Measurements from ENCODE around the gene LDLRAD3.

LDLRAD3 gene

DNA sequence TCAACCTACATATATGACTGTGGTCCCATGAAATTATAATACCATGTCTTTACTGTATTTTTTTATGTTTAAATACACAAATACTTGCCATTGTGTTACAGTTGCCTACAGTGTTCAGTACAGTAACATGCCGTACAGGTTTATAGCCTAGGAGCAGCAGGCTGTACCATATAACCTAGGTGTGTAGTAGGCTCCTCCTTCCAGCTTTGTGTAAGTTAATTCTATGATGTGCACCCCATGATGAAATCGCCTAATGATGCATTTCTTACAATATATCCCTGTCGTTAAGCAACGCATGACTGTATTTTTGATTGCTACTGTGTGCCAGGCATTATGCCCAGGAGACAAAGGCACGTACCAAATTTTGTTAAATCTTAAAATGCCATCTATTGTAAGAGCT lies 163.7 kb downstream of the LDLRAD3 start:
- DNase-seq = no peak

DNA sequence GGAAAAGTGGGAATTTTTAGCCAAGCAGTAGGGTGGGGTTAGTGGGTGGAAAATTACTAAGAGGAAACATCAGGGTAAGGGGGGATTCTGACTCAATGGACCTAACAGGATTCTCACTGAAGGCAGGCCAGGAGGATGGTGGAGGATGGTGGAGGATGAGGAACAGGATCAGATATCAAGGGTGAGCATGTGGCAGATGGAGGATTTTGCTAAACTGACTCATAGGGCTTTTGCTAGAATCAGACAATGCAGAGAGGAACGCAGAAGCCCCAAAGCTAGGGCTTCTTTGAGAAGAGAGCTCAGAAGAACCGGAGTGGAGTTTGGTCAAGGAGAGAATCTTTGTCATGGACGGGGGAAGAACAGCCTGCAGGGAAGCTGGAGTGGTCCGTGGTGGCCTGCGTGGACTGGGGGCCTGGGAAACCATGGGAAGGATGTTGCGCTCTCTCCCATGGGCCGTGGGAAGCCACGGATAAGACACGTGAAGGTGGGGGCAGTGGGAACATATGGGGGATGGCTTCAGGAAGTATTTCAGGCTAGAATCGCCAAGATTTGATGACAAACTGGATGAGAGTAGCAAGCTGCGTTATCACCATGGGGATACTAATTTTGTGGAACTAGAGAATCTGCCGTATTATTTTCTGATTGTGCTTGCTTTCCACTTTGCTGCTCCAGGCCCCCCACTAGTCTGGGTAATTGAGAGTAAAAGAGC lies 165.2 kb downstream of the LDLRAD3 start:
- DNase-seq = no peak

DNA sequence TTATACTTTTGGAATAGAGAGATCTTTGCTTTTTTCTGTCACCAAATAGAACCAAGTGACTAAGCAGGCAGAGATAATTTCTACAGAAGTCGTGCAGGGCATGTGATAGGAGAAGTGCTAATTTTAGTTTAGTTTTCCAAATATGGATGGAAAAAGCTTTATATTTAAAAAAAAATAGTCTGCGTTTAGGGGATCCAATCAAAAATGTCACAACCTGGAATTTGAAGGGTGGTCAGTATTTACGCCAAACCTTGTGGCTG lies 165.7 kb downstream of the LDLRAD3 start:
- DNase-seq = no peak

DNA sequence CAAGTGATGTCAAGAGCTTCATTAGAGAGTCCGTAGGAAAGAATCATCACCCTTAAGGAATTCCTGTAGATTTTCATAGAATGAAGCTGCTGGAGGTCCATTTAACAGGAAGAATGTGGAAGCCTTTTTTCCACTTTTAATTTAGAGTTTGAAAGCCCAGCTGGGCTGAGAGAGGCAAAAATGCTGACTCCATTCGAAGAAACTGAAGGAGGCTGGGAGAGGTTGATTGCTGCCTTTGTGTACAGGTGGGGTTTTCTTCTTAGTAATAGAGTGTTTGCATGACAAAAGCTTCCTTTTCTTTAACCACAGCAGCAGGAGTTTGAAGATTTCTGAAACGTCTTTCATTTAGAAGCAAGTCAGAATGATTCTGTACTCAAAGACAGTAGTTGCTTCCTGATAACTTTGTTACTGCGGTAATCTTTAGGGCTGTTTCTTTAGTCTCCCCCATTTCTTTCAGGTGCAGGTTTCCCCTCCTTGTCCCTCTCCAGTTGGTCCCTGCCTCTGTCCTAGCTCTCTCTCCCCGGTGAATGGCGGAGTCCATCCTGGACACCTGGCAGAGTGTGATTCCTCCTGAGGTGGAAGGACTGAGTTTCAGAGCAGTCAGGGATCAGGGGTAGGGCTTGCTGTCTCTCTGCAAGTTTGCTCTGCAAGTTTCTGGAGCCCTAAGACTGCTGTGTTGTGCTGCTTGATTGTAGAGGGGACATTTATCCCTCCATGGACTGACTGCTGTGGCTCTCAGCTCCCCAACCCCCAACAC lies 166.2 kb downstream of the LDLRAD3 start:
- no peak for DNase-seq

DNA sequence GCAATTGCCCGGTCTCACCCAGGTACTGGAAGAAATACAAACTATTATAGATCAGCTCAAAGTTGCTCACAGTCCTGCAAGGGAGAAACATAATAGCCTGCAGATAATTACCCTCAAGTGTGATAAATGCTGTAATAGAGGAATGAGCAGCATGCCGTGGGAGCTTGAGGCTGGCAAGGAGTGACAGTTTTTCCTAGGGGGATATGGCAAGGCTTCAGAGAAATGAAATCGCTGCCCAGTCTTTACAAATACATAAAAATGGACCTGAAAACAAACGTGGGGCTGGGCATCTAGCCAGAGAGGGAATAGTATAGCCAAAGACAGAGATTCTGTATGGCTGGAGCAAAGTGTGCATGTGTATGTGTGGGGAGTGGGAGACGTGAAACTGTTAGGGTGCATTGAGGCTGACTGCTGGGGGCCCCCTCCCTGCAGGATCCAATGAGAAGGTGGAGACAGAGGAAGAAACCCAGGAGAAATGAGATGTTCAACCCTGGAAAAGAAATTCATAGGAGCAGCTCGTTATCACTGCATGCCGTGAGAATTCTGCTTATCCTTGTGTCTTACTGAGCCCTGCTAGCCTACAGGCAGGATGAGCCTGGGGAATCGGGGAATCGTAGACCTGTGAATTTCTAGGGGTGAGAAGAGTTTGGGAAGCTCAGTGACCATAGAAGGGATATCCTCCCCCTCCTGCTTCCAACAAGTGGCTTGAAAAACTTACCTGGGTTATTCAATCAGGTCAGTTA lies 167.0 kb downstream of the LDLRAD3 start:
- DNase-seq = no peak

DNA sequence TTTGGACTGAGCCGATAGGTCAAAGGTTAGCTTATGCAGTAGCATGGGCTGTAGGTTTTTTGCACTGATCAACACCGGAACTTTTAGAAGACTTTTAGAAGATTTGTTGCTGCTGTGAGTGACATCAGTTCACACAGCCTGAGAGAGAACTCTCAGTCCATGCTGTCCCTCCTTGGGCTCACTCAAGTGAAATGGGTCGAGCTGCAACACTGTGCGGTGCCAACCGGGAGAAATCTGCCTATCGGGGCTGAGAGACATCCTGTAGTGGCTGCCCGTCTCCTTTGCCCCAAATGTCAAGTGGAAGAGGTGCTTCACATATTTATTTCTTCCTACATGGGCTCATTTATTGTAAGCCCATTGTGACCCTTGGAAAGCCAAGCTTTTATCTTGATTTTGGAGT lies 170.2 kb downstream of the LDLRAD3 start:
- DNase-seq = no peak

DNA sequence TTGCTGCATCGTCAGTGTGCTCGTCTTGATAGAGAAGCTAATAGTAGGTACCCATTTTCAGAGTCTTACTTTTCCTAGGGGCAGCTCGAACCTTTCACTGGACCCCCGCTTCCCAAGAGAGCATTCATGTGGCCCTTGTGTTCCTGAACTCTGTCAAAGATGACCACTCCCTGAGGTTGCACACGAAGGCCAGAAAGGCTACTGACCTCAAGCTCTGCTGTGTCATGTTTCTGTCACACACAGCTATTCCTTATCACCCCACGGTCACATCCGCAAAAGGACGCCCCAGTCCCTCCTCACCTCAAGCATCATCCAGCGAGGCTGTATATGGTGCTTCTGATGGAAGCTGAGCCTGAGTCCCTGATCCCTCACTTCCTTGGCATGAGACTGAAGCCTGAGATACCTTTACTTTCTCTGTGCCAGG lies 171.5 kb downstream of the LDLRAD3 start:
- DNase-seq = no peak

DNA sequence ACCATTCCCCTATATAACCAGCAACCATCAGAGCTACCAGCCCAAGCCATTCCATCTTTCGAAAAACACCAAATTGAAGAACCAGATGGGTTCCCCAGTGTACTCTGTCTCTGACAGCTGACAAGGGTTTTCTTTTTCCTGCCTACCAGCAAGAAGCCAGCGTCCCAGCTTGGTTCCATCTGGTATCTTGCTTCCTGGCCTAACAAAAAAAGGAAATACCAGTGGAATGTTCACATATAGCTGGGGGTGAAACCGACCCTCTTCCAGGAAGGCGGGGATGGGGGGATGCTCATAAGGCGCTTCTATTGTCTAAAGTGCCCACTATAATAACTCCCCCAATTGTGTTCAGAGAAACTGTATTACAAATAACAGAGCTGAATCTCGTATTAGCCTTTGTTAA lies 172.3 kb downstream of the LDLRAD3 start:
- DNase-seq = no peak

DNA sequence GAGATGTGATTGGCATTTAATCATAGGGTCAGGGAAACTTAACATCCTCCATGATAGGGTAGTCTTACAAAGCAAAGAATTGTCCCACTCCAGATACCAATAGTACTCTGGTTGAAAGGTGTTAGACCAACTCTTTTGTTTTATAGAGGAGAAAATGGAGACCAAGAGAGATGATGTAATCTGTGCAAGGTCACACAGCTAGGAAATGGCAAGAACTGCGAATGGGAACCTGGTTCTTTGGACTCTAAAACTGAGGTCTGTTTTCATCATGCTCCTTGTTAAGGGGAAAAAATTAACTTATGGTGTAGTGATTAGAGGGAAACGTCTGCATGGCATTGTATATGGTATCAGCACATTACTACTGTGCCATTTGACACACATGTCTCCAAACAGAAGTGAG lies 174.2 kb downstream of the LDLRAD3 start:
- DNase-seq = no peak

DNA sequence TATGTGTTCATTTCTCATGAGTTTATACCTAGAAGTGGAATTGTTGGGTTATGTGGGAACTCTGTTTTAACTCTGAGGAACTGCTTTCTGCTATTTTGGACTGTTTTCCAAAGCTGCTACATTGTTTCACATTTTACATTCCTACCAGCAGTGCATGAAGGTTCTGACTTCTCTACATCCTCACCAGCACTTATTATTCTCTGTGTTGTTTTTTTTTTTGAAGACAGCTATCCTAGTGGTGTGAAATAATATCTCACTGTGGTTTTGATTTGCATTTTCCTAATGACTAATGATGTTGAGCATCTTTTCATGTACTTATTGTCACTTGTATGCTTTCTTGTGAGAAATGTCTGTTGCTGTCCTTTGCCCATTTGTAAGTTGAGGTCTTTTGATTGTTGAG lies 175.4 kb downstream of the LDLRAD3 start:
- no peak for DNase-seq

DNA sequence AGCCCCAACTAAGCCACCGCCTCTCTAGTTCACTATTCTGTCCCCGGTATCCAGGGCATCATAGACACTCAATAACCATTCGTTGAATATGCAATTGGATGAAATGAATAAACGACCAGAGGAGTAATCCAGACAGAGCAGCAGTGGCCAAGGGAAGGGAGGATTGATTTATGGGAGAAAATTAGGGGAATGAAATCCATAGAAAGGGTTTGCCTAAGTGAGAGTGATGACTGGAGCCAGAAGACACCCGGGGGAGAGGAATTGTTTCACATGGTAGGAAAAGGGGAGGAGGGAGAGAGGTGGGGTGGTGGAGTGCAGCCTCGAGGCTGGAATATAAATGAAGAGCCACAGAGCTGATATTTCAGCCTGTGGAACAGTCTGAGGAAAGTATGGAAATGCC lies 177.2 kb downstream of the LDLRAD3 start:
- no peak for DNase-seq

DNA sequence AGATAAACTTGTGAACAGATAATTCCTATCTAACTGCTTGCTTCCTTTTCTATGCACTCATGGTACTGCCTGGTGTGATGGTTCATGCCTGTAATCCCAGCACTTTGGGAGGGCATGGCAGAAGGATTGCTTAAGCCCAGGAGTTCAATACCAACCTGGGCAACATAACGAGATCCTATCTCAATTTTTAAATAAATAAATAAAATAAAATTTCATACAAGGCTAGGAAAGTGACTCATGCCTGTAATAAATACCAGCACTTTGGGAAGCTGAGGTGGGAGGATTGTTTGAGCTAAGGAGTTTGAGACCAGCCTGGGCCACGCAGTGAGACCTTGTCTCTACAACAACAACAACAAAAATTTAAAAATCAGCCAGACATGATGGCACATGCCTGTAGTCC lies 178.8 kb downstream of the LDLRAD3 start:
- DNase-seq = no peak

DNA sequence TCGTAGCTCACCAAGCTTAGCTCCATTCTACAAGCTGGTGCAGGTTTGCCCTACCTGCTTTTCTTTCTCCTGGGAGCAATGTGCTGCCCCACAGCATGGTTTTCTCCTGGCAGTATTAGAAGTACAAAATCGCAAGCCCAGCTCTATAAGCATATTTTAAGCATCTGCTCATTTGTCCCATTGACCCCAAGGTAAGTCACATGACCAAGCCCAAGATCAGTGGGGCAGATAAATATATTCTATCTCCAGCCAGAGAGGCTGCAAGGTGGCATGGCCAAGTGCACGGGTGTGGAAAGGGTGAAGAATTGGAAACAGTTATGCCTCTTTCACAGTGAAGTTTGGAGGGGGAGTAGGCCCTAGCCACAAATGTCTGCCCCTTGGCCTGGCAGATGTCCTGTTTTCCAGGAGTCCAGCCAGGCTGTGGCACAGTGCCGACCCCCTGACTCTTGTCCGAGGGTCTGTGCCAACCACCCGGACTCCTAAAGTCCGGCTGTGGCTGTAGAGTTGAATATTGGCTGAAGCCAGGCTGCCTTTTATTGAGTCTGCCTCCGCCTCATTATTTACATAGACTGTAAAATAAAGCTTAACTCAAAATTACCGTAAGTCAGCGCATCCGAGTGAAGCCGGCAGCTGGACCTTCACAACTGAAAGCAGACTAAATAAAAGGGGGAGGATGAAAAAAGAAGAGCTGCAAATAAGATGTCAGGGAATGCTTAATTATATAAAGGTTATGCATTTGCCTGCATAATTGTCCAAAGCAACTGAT lies 179.7 kb downstream of the LDLRAD3 start:
- DNase-seq = no peak

DNA sequence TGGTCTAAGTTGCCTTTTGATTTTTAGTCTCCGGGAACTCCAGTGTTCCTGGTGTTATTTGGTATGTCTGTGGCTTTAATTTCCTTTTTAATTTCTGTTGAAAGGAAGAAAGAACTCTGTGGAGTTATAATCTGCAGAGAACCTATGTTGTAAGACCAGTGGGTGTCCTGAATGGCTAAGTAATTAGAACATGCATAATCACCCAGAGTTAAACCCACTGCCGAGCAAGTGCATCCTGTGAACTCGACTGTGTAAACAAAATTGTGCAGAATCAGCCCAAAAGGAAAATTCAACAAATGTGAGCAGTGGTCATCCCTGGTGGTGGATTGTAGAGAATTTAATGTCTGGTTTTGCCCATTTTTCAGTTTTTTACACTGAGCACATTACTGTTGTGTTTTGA lies 182.8 kb downstream of the LDLRAD3 start:
- DNase-seq = no peak

DNA sequence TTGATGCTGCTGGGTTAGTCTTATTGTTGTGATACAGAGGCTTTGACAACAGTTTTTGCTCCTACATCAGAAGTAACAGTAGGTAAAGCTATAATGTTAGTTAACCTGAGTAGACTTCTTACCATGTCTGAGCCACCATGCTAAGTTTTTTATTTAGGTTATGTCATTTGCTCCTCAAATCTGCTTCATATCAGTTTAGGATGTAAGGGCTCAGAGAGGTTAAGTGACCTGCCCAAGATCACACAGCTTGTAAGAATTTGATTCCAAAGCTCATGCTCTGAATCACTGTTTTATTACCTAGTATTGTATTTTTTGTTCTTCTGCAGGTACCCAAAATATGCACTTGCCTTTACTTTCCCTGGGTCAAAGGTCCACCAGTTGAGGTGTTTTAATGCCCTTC lies 183.7 kb downstream of the LDLRAD3 start:
- no peak for DNase-seq

DNA sequence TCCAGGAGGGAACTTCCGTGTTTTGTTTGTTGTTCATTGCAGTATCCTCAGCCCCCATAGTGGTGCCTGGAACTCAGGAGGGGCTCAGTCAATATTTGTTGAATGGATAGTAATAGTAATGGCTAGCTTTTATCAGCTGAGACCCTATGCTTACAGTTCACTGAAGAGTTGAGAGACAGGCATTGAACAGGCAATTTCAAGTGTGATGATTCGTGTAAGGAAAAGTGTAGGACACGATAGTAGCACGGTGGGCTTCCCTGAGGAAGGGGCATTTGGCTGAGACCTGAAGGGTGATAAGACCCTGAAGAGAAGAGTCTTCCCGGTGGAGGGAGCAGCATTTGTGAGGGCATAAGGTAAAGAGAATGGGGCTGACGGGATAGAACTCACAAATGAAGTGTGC lies 186.1 kb downstream of the LDLRAD3 start:
- no peak for DNase-seq

DNA sequence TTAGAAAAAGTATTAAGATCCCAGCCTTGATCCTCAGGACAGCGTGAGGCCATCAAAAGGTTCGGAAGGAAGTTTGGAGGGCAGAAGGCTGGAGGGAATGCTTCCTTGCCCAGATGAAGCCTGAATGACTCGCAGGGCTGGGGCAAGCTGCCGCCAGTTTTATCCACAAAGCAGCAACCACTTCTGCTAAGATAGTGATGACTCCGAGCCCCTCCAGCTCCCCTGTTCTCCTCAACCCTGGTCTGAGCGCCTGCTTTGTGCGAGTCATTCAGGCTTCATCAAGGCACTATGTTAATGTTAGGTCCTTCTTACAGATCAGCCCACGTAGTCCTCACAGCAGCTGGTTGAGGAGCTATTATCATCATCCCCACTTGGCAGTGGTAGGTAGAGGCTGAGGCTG lies 186.5 kb downstream of the LDLRAD3 start:
- DNase-seq = no peak

DNA sequence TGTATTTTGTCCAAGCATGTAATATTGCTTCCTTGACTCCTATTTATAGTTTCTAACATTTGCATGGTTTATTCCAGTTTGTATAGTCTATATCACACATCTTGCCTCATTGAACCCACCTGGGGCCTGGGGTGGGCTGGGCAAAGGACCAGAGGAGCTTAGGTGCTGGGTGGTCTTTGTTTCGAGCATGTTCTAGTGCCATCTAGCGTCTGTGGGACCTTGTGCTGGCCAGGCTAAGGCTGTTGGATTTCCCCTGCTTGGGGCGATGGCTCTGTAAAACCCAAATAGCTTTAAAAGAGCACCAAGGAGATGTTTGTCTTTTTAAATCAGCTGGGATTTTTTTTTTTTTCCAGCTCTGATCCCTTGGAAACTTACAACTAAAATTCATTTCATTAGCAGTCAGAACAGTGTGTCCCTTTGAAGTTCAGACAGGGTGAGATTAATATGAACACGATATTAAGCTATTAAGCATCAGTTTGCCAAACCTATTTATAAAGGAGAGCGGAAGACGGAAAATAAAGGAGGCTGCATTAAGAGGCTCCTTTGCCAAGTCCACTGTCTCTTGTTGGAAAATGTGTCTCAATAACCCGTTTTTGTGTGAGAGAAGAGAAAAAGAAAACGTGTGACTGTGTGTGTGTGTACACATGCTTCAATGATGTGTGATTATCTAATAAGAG lies 188.0 kb downstream of the LDLRAD3 start:
- DNase-seq = no peak

DNA sequence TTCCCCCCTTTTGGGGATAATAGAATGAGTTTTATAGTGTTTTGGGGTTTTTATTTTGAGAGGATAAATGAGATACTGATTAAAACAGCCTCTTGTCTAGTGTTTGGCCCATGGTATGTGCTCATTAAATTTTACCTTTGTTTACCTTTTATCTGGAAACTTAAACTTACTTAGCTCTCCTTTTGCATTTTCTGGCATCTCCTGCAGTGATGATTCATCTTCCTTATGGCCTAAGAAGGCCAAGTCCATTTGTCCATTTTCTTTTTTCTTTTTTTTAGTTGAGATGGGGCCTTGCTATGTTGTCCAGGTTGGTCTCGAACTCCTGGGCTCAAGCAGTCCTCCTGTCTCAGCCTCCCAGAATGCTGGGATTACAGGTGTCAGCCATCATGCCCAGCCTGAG lies 189.1 kb downstream of the LDLRAD3 start:
- no peak for DNase-seq

DNA sequence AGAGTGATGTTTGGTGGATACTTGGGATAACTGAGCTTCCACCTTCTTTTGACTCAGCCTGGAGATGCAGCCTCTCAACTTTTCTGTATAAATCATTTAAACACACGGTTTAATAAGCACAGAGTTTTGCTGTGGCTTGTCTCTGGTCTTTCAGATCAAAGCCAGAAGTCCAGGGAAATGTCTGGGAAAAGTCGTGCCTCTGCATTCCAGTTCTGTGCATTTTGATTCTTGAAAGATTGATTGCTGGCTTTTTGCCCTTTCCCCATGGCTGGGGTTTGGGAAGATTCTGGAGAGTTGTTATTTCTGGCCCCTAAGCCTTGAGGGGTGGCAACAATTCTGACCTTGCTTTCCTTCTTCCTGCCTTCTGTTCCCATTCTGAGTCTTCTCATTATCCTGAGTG lies 191.2 kb downstream of the LDLRAD3 start:
- DNase-seq = no peak

DNA sequence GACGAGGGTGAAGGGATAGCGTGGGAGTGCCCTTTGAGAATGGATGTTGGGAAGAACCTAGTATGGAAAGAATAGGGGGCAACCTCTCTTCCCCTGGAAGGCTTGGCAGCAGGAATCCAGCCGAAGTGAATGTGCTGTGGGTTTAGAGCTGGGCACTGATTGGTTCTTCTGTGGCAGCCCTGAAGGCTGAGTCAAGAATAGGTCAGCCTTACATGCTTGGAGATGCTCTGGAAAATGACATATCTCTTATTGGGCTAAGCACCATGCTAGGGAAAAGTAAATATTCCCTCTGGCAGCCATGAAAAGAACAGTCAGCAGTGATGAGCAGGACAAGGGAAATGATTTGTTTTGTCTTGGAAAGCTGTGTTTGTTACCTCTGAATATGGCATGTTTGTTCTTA lies 195.9 kb downstream of the LDLRAD3 start:
- no peak for DNase-seq

DNA sequence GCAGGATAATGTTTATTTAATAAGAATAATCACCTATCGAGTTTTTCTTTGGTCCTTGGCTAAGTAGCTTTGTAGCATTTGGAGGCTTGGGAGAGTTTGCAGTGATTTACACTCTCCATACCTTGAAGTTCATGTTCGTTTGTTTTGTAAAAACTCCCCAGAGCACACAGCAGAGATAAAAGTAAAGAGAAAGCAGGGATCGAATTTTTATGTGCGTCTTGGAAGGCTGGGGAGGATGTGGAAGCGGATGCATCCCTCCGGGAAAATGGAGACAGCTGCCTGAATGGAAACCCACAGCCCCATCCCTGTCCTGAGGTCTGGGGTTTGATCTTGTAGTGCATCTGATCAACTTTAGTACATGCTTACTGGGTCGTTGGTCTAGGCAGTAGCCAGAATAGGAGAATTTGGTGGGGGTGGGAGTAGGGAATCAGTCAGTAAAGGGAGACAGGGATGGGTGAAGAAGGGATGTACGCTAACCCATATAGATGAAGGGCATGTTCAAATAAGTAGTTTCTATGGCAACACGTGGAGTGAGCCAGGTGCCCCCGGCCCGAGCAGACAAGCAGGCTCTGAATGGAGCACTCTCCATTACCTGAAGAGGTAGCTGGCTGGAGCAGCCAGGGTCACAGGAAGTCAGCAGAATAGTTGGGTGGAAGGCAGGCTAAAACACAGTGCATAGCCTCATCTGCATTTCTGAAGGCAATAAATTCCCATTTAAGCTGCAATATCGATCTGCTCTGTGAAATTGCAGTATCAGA lies 197.5 kb downstream of the LDLRAD3 start:
- DNase-seq = no peak
